Mucosa of descending colon (tissue), 3 donors: Measurements from ENCODE around the gene MYO1E. TPM values are rescaled to one million over a fixed set of nuclear protein-coding genes. Genes with fewer than 3 reads are reported as not detected.

Experiments
- ATAC-seq: fragments of 200-7000 bp; cut with Tn5 transposase; one replicate; pipeline ENCODE4 v1.9.1; 2020; ENCODE audit warnings: mild to moderate bottlenecking, moderate library complexity
- DNase-seq, 3 donors: peaks; one replicate each; pipeline ENCODE4 v3.0.0-alpha.2; 2020
- H3K36me3 ChIP-seq: fragments of 200-600 bp; one replicate; pipeline ENCODE4 v1.8.0; 2021; ENCODE audit warnings: low read depth, mild to moderate bottlenecking
- H3K4me1 ChIP-seq: fragments of 200-600 bp; one replicate; pipeline ENCODE4 v1.8.0; 2021; ENCODE audit warnings: low read depth, mild to moderate bottlenecking
- H3K4me3 ChIP-seq: fragments of 200-600 bp; one replicate; pipeline ENCODE4 v1.8.0; 2021; ENCODE audit warnings: mild to moderate bottlenecking
- H3K9me3 ChIP-seq: fragments of 200-600 bp; one replicate; pipeline ENCODE4 v1.8.0; 2021; ENCODE audit warnings: mild to moderate bottlenecking
- intact Hi-C, 2 donors: fragments of 100-400 bp; cut with DNase I in 1 of 2; cut with micrococcal nuclease in 1 of 2; formaldehyde crosslinking; loops; one replicate each; pipeline versions ENCODE4 v1.11.0 to v1.11.1; 2022; cut with DNase I, micrococcal nuclease
- total RNA-seq, 3 donors: library from RNA; stranded (reverse); fragmentation: NEBNext Ultra II Directional in 2 of 3; extraction: Animal tissue kit (Norgen Biotek cat#: 25700) in 2 of 3; gene quantifications; one replicate each; pipeline versions ENCODE4 v1.2.1 to v1.2.4, GENCODE V29; 2021 to 2023
- TF ChIP-seq, protein P1 (sequence below): fragments of 200-600 bp; IDR thresholded peaks from one replicate; pipeline ENCODE4 v1.8.0; 2022; ENCODE audit warnings: antibody characterized with exemption, mild to moderate bottlenecking
- donor health status: DM: no; HTN: no; CAD: no; lungs with moderate emphysema.
- donor health status: DM: no; HTN: no; CAD: no.
- donor health status: DM: no; HTN: yes; CAD: no.

The MYO1E gene
- total RNA-seq, 3 donors from 2014 or later: 189 to 325 (median 283) TPM

DNA sequence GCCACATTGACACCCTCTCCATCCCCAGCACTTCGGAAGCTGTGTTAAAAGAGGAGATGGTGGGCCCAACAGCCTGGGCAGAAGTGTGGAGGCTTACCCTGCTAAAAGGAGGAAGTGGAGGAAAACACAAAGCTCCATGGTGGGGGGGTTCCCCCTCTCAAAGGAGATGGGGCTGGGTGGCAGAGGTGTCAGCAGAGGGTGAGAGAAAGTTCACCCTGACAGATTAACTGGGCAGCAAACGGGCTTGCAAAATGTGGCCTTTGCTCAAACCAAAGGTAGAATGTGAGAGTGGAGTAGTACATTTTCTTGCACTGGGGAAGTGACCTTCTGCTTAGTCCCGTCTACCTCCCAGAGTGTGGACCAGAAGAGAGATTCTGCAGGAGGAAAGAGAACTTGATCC is 44.7 kb downstream of the MYO1E start:
- peaks cover 31% of the 10 kb centered on the region for H3K4me1 ChIP-seq
- no peak overlapping the region for H3K4me3 ChIP-seq
- intact Hi-C loops: no loop called here
- DNase-seq: no peak
- TF ChIP-seq, protein P1, sequence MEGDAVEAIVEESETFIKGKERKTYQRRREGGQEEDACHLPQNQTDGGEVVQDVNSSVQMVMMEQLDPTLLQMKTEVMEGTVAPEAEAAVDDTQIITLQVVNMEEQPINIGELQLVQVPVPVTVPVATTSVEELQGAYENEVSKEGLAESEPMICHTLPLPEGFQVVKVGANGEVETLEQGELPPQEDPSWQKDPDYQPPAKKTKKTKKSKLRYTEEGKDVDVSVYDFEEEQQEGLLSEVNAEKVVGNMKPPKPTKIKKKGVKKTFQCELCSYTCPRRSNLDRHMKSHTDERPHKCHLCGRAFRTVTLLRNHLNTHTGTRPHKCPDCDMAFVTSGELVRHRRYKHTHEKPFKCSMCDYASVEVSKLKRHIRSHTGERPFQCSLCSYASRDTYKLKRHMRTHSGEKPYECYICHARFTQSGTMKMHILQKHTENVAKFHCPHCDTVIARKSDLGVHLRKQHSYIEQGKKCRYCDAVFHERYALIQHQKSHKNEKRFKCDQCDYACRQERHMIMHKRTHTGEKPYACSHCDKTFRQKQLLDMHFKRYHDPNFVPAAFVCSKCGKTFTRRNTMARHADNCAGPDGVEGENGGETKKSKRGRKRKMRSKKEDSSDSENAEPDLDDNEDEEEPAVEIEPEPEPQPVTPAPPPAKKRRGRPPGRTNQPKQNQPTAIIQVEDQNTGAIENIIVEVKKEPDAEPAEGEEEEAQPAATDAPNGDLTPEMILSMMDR: no peak
- ATAC-seq: peak; percentile 28
- H3K36me3 ChIP-seq: no peaks in the 10 kb centered on the region
- no peaks in the 10 kb centered on the region for H3K9me3 ChIP-seq

DNA sequence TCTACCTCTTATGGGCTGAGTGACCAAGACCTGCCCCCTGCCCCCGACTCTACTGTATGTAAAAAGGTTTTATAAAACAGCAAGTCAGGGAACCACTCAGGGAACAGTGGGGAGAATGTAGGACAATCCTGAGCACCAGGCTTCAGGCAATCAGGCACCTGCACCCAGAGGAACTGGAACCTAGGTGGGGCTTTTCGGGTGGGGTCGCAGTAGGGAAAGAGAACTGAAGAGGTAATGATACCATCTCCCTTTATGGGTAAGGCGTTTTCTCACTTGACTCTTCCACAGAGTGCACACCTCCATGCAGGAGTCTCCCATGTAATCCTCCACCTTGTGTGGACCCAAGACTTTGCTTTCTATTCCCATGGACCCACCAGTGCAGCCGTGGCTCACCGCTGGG is 45.8 kb downstream of the MYO1E start:
- TF ChIP-seq, protein P1: no peak
- DNase-seq (no peak), ATAC-seq (peak; percentile 65)
- Histone ChIP-seq H3K9me3 (no peaks in the 10 kb centered on the region), H3K4me3 (no peak overlapping the region), H3K36me3 (no peaks in the 10 kb centered on the region), H3K4me1 (peaks cover 24% of the 10 kb centered on the region)
- intact Hi-C loops: no loop called here

DNA sequence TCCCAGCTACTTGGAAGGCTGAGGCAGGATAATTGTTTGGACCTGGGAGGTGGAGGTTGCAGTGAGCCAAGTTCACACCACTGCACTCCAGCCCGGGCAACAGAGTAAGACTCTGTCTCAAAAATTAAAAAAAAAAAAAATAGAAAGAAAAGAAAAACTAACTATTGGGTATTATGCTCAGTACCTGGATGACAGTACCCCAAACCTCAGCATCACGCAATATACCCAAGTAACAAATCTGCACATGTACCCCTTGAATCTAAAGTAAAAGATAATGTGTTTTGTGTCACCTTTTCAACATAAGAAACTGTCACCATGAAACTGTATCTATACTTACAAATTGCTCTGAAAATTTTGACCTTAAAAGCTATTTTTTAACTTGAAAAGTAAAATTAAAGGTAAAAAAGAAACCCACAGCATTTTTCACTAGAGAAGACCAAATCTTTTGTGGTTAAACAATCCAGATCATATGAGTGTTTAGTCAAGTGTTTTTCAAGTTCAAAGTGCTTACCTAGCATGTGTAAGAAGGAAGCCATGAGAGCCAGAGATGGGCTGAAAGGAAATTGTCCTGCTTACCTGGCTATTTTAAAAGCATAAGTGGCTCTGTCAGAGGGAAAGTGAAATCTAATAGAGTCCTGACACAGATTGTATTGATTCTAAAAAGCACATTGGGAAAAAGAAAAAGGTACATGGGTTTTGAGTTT is 50.5 kb downstream of the MYO1E start:
- intact Hi-C loops: no loop called here
- DNase-seq (no peak), ATAC-seq (no peak)
- no peaks in the 10 kb centered on the region for H3K9me3 ChIP-seq
- no peak overlapping the region for H3K4me3 ChIP-seq
- no peaks in the 10 kb centered on the region for H3K36me3 ChIP-seq
- H3K4me1 ChIP-seq: peaks cover 6% of the 10 kb centered on the region
- TF ChIP-seq, protein P1: no peak

DNA sequence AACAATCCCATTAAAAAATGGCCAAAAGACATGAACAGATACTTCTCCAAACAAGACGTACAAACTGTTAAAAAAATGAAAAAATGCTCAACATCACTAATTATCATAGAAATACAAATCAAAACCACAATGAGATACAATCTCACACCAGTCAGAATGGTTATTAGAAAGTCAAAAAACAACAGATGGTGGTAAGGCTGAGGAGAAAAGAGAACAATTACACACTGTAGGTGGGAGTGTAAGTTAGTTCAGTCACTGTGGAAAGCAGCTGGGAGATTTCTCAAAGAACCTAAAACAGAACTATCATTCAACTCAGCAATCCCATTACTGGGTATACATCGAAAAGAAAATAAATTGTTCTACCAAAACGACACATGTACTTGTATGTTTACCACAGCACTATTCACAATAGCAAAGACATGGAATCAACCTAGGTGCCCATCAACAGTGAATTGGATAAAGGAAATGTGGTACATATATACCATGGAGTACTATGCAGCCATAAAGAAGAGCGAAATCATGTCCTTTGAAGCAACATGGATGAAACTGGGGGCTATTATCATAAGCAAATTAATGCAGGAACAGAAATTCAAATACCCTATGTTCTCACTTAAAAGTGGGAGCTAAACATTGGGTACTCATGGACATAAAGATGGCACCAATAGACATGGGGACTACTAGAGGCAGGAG is 51.5 kb downstream of the MYO1E start:
- ATAC-seq (no peak), DNase-seq (no peak)
- Histone ChIP-seq H3K9me3 (no peaks in the 10 kb centered on the region), H3K36me3 (no peaks in the 10 kb centered on the region), H3K4me1 (no peaks in the 10 kb centered on the region), H3K4me3 (no peak overlapping the region)
- TF ChIP-seq, protein P1: no peak
- intact Hi-C loops: no loop called here

DNA sequence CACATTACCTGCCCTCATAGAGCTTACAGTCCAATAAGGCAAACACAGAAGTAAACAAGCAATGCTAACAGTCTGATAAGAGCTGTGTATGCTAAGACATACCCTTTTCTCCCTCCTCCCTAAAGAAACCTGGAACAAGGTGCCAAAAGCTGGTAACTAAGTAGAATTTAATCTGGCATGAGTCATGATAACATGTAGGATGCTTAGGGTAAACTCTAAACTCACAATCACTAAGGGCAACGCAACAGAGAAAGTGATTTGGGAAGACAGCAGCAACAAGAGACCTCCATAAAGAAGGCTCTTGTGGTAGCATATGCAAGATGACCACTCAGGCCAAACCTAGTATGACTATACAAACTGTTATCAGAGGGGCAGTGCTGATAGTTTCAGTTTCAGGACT is 55.5 kb downstream of the MYO1E start:
- H3K4me3 ChIP-seq: no peak overlapping the region
- H3K9me3 ChIP-seq: no peaks in the 10 kb centered on the region
- TF ChIP-seq, protein P1: no peak
- peaks cover 36% of the 10 kb centered on the region for H3K4me1 ChIP-seq
- intact Hi-C loops: no loop called here
- DNase-seq (no peak), ATAC-seq (no peak)
- no peaks in the 10 kb centered on the region for H3K36me3 ChIP-seq
